B cell (primary cell): ENCODE data around the gene PAPSS2. TPM values are rescaled to one million over a fixed set of nuclear protein-coding genes. Genes with fewer than 3 reads are reported as not detected.
"Not testable (repeated sequence)": the region's sequence is repeated elsewhere in the genome, so short reads cannot be mapped to it uniquely, and the experiment has no call there.

Experiments
- ATAC-seq: fragments of 200-7000 bp; cut with Tn5 transposase; one replicate; pipeline ENCODE4 v1.10.0; 2021; ENCODE audit warnings: low read depth, mild to moderate bottlenecking, moderate number of reproducible peaks, moderate library complexity
- CTCF ChIA-PET: fragments of 350-600 bp; sonication (Branson Sonifier 250); formaldehyde crosslinking; loops from one replicate; lab custom pipeline; 2021; ENCODE audit warnings: antibody characterized with exemption, inconsistent platforms; lab: Charles Lee
- POLR2A ChIA-PET: fragments of 350-600 bp; sonication (Branson Sonifier 250); formaldehyde crosslinking; loops from one replicate; lab custom pipeline; 2021; ENCODE audit warnings: antibody characterized with exemption; lab: Charles Lee
- DNase-seq: peaks from one replicate; pipeline ENCODE4 v3.0.0; 2013
- H2AFZ ChIP-seq: 2 replicates; pipeline ENCODE4 v1.6.1; 2012; ENCODE audit warnings: mild to moderate bottlenecking, low read depth, low read length; ENCODE audit not compliant: insufficient read depth, poor library complexity, severe bottlenecking
- H3K27ac ChIP-seq, 2 donors: 1 replicate in 1 of 2; 2 replicates in 1 of 2; pipeline ENCODE4 v1.5.1; 2012 to 2013; ENCODE audit warnings: low read length in 2 of 2, mild to moderate bottlenecking in 2 of 2, moderate library complexity in 1 of 2
- H3K27me3 ChIP-seq, 4 experiments: fragments of 200-600 bp in 1 of 4; sonication (generic) in 1 of 4; replicated peaks in 1 of 4; 1 replicate in 2 of 4; 2 replicates in 2 of 4; pipeline versions ENCODE4 v1.6.1 to v1.7.0; 2013 to 2016; ENCODE audit warnings: low read length in 3 of 4, mild to moderate bottlenecking in 2 of 4, mixed read lengths in 1 of 4, moderate library complexity in 1 of 4; ENCODE audit not compliant: insufficient read depth in 4 of 4, control insufficient read depth in 3 of 4; ENCODE audit errors: control extremely low read depth in 1 of 4
- H3K36me3 ChIP-seq, 2 experiments: replicated peaks in 1 of 2; 1 replicate in 1 of 2; 2 replicates in 1 of 2; pipeline versions ENCODE4 v1.6.1 to v1.7.1; 2013; ENCODE audit warnings: low read length in 1 of 2; ENCODE audit not compliant: insufficient read depth in 2 of 2, control insufficient read depth in 1 of 2; ENCODE audit errors: control extremely low read depth in 1 of 2, extremely low read depth in 1 of 2
- H3K4me1 ChIP-seq, 2 donors: fragments of 200-600 bp in 1 of 2; sonication (generic) in 1 of 2; 1 replicate in 1 of 2; 2 replicates in 1 of 2; pipeline versions ENCODE4 v1.5.1 to v1.6.1; 2013 to 2017; ENCODE audit warnings: low read length in 2 of 2; ENCODE audit not compliant: control insufficient read depth in 2 of 2, insufficient read depth in 2 of 2
- H3K4me2 ChIP-seq: replicated peaks from 2 replicates; pipeline ENCODE3; 2012; ENCODE audit warnings: mild to moderate bottlenecking, low read depth, low read length; ENCODE audit not compliant: poor library complexity, severe bottlenecking
- H3K4me3 ChIP-seq, 5 experiments: fragments of 200-600 bp in 1 of 5; sonication (generic) in 1 of 5; 1 replicate in 3 of 5; 2 replicates in 2 of 5; pipeline versions ENCODE4 v1.5.1 to v1.7.0; 2011 to 2016; ENCODE audit warnings: low read length in 4 of 5, mild to moderate bottlenecking in 4 of 5, low read depth in 2 of 5, control low read depth in 1 of 5, moderate library complexity in 1 of 5; ENCODE audit not compliant: insufficient read depth in 1 of 5; ENCODE audit errors: control extremely low read depth in 1 of 5, extremely low read depth in 1 of 5
- H3K79me2 ChIP-seq: fragments of 200-600 bp; sonication (generic); one replicate; pipeline ENCODE4 v1.6.0; 2016; ENCODE audit warnings: low read length; ENCODE audit not compliant: control insufficient read depth, insufficient read depth
- H3K9ac ChIP-seq: fragments of 200-600 bp; sonication (generic); 2 replicates; pipeline ENCODE4 v1.6.1; 2017; ENCODE audit warnings: mild to moderate bottlenecking, low read length, moderate library complexity
- H3K9me3 ChIP-seq, 3 donors: one replicate each; pipeline versions ENCODE4 v1.6.1 to v1.7.1; 2013; ENCODE audit warnings: low read length in 2 of 3; ENCODE audit not compliant: control insufficient read depth in 2 of 3, insufficient read depth in 1 of 3; ENCODE audit errors: control extremely low read depth in 1 of 3
- H4K20me1 ChIP-seq: 2 replicates; pipeline ENCODE4 v1.6.0; 2012; ENCODE audit warnings: mild to moderate bottlenecking, low read length; ENCODE audit not compliant: insufficient read depth, control insufficient read depth, poor library complexity, severe bottlenecking
- H3K27ac Mint-ChIP-seq: one replicate; pipeline ENCODE4 v1.8.0; 2021; ENCODE audit warnings: mixed read lengths
- H3K27me3 Mint-ChIP-seq: one replicate; pipeline ENCODE4 v1.8.0; 2021; ENCODE audit warnings: mixed read lengths
- H3K4me1 Mint-ChIP-seq: one replicate; pipeline ENCODE4 v1.8.0; 2021; ENCODE audit warnings: mixed read lengths
- H3K4me3 Mint-ChIP-seq: one replicate; pipeline ENCODE4 v1.8.0; 2021; ENCODE audit warnings: mixed read lengths
- H3K9me3 Mint-ChIP-seq: one replicate; pipeline ENCODE4 v1.8.0; 2022; ENCODE audit warnings: mixed read lengths; ENCODE audit not compliant: insufficient read depth
- EZH2 ChIP-seq: IDR thresholded peaks from 2 replicates; pipeline ENCODE4 v1.6.1; 2012; ENCODE audit warnings: borderline replicate concordance, low read depth, mild to moderate bottlenecking, moderate library complexity, low read length; ENCODE audit not compliant: insufficient read depth, poor library complexity, severe bottlenecking
- WGBS: methylation state at CpG from one replicate; pipeline ENCODE4 v1.1.5; 2013; ENCODE audit warnings: missing lambda C conversion rate; ENCODE audit not compliant: insufficient coverage; 5-methylcytosine and 5-hydroxymethylcytosine counted together
- intact Hi-C: fragments of 100-400 bp; cut with micrococcal nuclease; formaldehyde crosslinking; loops from one replicate; pipeline ENCODE4 v1.10.0; 2022
- polyA plus RNA-seq: library from polyadenylated mRNA; depleted of rRNA; stranded (reverse); fragments of >200 nt; gene quantifications from 2 replicates; pipeline ENCODE4 v1.2.3, GENCODE V29; 2012
- total RNA-seq, 2 donors: library from RNA; stranded (reverse); fragments of 120-200 nt in 1 of 2; gene quantifications; 1 replicate in 1 of 2; 2 replicates in 1 of 2; pipeline versions ENCODE4 v1.2.3 to v1.2.4, GENCODE V29; 2013 to 2022
- TF ChIP-seq, protein P1 (sequence below): fragments of 200-600 bp; IDR thresholded peaks from one replicate; pipeline ENCODE4 v1.8.0; 2022; ENCODE audit warnings: antibody characterized with exemption, mild to moderate bottlenecking

The PAPSS2 gene
- total and polyA plus RNA-seq, 2 donors (not counting 1 experiment from before 2014, with no cell fraction given): not detected

GRCh38 chr10:87642988-87643387 is 16.7 kb upstream of the PAPSS2 start:
- no peak for ATAC-seq

DNA sequence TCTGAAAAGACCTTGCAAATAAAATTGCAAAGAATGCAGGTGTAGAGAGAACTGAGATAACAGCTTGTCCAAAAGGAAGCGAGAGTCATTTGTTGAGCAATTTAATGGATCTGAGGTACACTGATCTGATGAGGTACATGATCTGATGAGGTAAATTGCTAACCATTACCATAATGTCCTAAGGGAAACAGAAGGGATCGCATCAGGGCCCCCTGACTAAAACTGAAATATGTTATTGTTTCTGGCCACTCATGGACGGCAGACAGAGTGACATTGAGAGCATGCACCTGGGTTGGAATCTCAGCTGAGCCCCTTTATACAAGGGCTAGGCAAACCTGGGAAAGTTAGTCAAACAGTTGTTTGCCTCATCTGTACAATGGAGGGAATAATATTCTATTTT is 15.8 kb upstream of the PAPSS2 start:
- intact Hi-C loops: no loop called here
- WGBS: 86% methylated on average over 1 of the region's 3 CpGs
- Histone ChIP-seq H3K9me3 (no peaks in the 10 kb centered on the region), H3K79me2 (no peaks in the 10 kb centered on the region), H3K4me1 (no peaks in the 10 kb centered on the region), H3K27me3 (no peaks in the 10 kb centered on the region), H2AFZ (no peak overlapping the region), H4K20me1 (no peaks in the 10 kb centered on the region), H3K36me3 (no peaks in the 10 kb centered on the region), H3K27ac (no peak overlapping the region), H3K4me2 (no peak overlapping the region), H3K4me3 (no peak overlapping the region), H3K9ac (no peak overlapping the region)
- H3K4me1 Mint-ChIP-seq: no peaks in the 10 kb centered on the region
- no peak for ATAC-seq
- no peak overlapping the region for H3K4me3 Mint-ChIP-seq
- TF ChIP-seq, protein P1, sequence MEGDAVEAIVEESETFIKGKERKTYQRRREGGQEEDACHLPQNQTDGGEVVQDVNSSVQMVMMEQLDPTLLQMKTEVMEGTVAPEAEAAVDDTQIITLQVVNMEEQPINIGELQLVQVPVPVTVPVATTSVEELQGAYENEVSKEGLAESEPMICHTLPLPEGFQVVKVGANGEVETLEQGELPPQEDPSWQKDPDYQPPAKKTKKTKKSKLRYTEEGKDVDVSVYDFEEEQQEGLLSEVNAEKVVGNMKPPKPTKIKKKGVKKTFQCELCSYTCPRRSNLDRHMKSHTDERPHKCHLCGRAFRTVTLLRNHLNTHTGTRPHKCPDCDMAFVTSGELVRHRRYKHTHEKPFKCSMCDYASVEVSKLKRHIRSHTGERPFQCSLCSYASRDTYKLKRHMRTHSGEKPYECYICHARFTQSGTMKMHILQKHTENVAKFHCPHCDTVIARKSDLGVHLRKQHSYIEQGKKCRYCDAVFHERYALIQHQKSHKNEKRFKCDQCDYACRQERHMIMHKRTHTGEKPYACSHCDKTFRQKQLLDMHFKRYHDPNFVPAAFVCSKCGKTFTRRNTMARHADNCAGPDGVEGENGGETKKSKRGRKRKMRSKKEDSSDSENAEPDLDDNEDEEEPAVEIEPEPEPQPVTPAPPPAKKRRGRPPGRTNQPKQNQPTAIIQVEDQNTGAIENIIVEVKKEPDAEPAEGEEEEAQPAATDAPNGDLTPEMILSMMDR: no peak
- ChIA-PET CTCF (no interaction called here), POLR2A (no interaction called here)
- H3K27ac Mint-ChIP-seq: no peak overlapping the region
- DNase-seq: no peak
- H3K9me3 Mint-ChIP-seq: no peaks in the 10 kb centered on the region
- no peaks in the 10 kb centered on the region for H3K27me3 Mint-ChIP-seq

More at GRCh38 chr10:87642988-87643387, 16.7 kb upstream of the PAPSS2 start:
- Mint-ChIP-seq H3K27ac (no peak overlapping the region), H3K9me3 (no peaks in the 10 kb centered on the region), H3K4me3 (no peak overlapping the region), H3K4me1 (no peaks in the 10 kb centered on the region), H3K27me3 (no peaks in the 10 kb centered on the region)
- no peaks in the 10 kb centered on the region for H3K9me3 ChIP-seq
- no peak overlapping the region for H3K4me3 ChIP-seq
- H3K36me3 ChIP-seq: no peaks in the 10 kb centered on the region
- CTCF ChIA-PET: no interaction called here
- TF ChIP-seq EZH2: no peak
- TF ChIP-seq, protein P1: no peak
- no peak overlapping the region for H2AFZ ChIP-seq
- POLR2A ChIA-PET: no interaction called here
- no peaks in the 10 kb centered on the region for H4K20me1 ChIP-seq
- H3K27ac ChIP-seq: no peak overlapping the region
- DNase-seq: no peak
- H3K79me2 ChIP-seq: no peaks in the 10 kb centered on the region
- H3K4me1 ChIP-seq: no peaks in the 10 kb centered on the region
- intact Hi-C loops: no loop called here
- no peak overlapping the region for H3K9ac ChIP-seq
- no peaks in the 10 kb centered on the region for H3K27me3 ChIP-seq
- no peak overlapping the region for H3K4me2 ChIP-seq

DNA sequence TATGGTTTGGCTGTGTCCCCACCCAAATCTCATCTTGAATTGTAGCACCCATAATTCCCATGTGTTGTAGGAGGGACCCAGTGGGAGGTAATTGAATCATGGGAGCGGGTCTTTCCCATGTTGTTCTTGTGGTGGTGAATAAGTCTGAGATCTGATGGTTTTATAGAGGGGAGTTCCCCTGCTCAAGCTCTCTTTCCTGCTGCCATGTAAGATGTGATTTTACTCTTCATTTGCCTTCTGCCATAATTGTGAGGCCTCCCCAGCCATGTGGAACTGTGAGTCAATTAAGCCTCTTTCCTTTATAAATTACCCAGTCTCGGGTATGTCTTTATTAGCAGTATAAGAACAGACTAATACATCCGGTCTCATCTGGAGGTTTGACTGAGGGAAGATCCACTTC is 15.2 kb upstream of the PAPSS2 start:
- intact Hi-C loops, H3K27ac ChIP-seq, DNase-seq, H3K4me1 ChIP-seq, H2AFZ ChIP-seq, H3K27ac Mint-ChIP-seq, H3K9me3 Mint-ChIP-seq, POLR2A ChIA-PET, H4K20me1 ChIP-seq, H3K27me3 Mint-ChIP-seq, H3K9me3 ChIP-seq, H3K36me3 ChIP-seq, H3K4me2 ChIP-seq, H3K4me3 ChIP-seq, H3K27me3 ChIP-seq, ATAC-seq, H3K4me1 Mint-ChIP-seq, CTCF ChIA-PET, H3K4me3 Mint-ChIP-seq, H3K9ac ChIP-seq, H3K79me2 ChIP-seq: not testable (repeated sequence)
- 86% methylated on average over 1 of the region's 3 CpGs for WGBS
